Measurements from ENCODE around the gene GLYR1. TPM values are rescaled to one million over a fixed set of nuclear protein-coding genes. Genes with fewer than 3 reads are reported as not detected.
"Not testable (repeated sequence)": the region's sequence is repeated elsewhere in the genome, so short reads cannot be mapped to it uniquely, and the experiment has no call there.

GLYR1 gene
- total RNA-seq, 1 experiment from 2014 or later = 23.4 TPM

GRCh38 chr16:4787627-4788482, 59.2 kb downstream of the GLYR1 start, which contains the start of gene SEPTIN12:
Gene SEPTIN12, minus strand, starts transcription at chr16:4788345. Its CDS starts 700 bp downstream, at chr16:4787645.
- Histone ChIP-seq H4K20me1 (ENCODE audit: insufficient read depth, low read depth, low read length) (no peaks in the 10 kb centered on the region), H2AFZ (ENCODE audit: low read length) (no peak within 1 kb of the TSS), H3K36me3 (ENCODE audit: insufficient read depth, low read length) (no peaks in the 10 kb centered on the region), H3K4me3 (ENCODE audit: low read length) (no peak within 1 kb of the TSS), H3K79me2 (ENCODE audit: low read length) (no peaks in the 10 kb centered on the region), H3K27ac (ENCODE audit: low read length) (no peak within 1 kb of the TSS), H3K4me1 (ENCODE audit: low read length) (no peaks in the 10 kb centered on the region), H3K9me2 (replicated peaks; ENCODE audit: insufficient read depth, low read length) (no peaks in the 10 kb centered on the region), H3K27me3 (ENCODE audit: low read length) (no peaks in the 10 kb centered on the region), H3K9me3 (ENCODE audit: low read length) (no peaks in the 10 kb centered on the region), H3K4me2 (ENCODE audit: low read depth, low read length, poor library complexity, severe bottlenecking) (no peak within 1 kb of the TSS), H3K9ac (ENCODE audit: low read length) (no peak within 1 kb of the TSS)
- no peak for DNase-seq

- Histone ChIP-seq H3K9me2 (replicated peaks; ENCODE audit: insufficient read depth, low read length) (no peaks in the 10 kb centered on the region), H3K4me3 (ENCODE audit: low read length) (no peak overlapping the region), H3K9ac (ENCODE audit: low read length) (no peak overlapping the region), H3K27me3 (ENCODE audit: low read length) (no peaks in the 10 kb centered on the region), H3K27ac (ENCODE audit: low read length) (no peak overlapping the region), H4K20me1 (ENCODE audit: insufficient read depth, low read depth, low read length) (no peaks in the 10 kb centered on the region), H3K4me1 (ENCODE audit: low read length) (no peaks in the 10 kb centered on the region), H2AFZ (ENCODE audit: low read length) (no peak overlapping the region), H3K9me3 (ENCODE audit: low read length) (no peaks in the 10 kb centered on the region), H3K79me2 (ENCODE audit: low read length) (no peaks in the 10 kb centered on the region), H3K36me3 (ENCODE audit: insufficient read depth, low read length) (no peaks in the 10 kb centered on the region), H3K4me2 (ENCODE audit: low read depth, low read length, poor library complexity, severe bottlenecking) (no peak overlapping the region)
- DNase-seq = no peak
Observed at GRCh38 chr16:4787068-4787467, 60.0 kb downstream of the GLYR1 start.

GRCh38 chr16:4785758-4786433, 61.2 kb downstream of the GLYR1 start:
- Histone ChIP-seq H3K27ac (ENCODE audit: low read length) (no peak overlapping the region), H3K79me2 (ENCODE audit: low read length) (no peaks in the 10 kb centered on the region), H3K4me3 (ENCODE audit: low read length) (no peak overlapping the region), H3K9me3 (ENCODE audit: low read length) (no peaks in the 10 kb centered on the region), H3K36me3 (ENCODE audit: insufficient read depth, low read length) (no peaks in the 10 kb centered on the region), H4K20me1 (ENCODE audit: insufficient read depth, low read depth, low read length) (no peaks in the 10 kb centered on the region), H3K4me1 (ENCODE audit: low read length) (no peaks in the 10 kb centered on the region), H3K27me3 (ENCODE audit: low read length) (no peaks in the 10 kb centered on the region), H3K4me2 (ENCODE audit: low read depth, low read length, poor library complexity, severe bottlenecking) (no peak overlapping the region), H2AFZ (ENCODE audit: low read length) (no peak overlapping the region), H3K9ac (ENCODE audit: low read length) (no peak overlapping the region), H3K9me2 (replicated peaks; ENCODE audit: insufficient read depth, low read length) (no peaks in the 10 kb centered on the region)
- no peak for DNase-seq

- not testable (repeated sequence) for H4K20me1 ChIP-seq (ENCODE audit: insufficient read depth, low read depth, low read length); H3K27ac ChIP-seq (ENCODE audit: low read length); H3K4me2 ChIP-seq (ENCODE audit: low read depth, low read length, poor library complexity, severe bottlenecking); H2AFZ ChIP-seq (ENCODE audit: low read length); H3K9ac ChIP-seq (ENCODE audit: low read length); H3K4me1 ChIP-seq (ENCODE audit: low read length); H3K36me3 ChIP-seq (ENCODE audit: insufficient read depth, low read length); H3K4me3 ChIP-seq (ENCODE audit: low read length); H3K79me2 ChIP-seq (ENCODE audit: low read length); H3K9me3 ChIP-seq (ENCODE audit: low read length); H3K9me2 ChIP-seq (replicated peaks; ENCODE audit: insufficient read depth, low read length); H3K27me3 ChIP-seq (ENCODE audit: low read length); DNase-seq
Observed at GRCh38 chr16:4784444-4784987, 62.6 kb downstream of the GLYR1 start.

GRCh38 chr16:4783951-4784336, 63.1 kb downstream of the GLYR1 start:
- Histone ChIP-seq H4K20me1 (ENCODE audit: insufficient read depth, low read depth, low read length) (no peaks in the 10 kb centered on the region), H3K9ac (ENCODE audit: low read length) (no peak overlapping the region), H3K4me3 (ENCODE audit: low read length) (no peak overlapping the region), H2AFZ (ENCODE audit: low read length) (no peak overlapping the region), H3K36me3 (ENCODE audit: insufficient read depth, low read length) (no peaks in the 10 kb centered on the region), H3K27ac (ENCODE audit: low read length) (no peak overlapping the region), H3K27me3 (ENCODE audit: low read length) (no peaks in the 10 kb centered on the region), H3K4me2 (ENCODE audit: low read depth, low read length, poor library complexity, severe bottlenecking) (no peak overlapping the region), H3K9me3 (ENCODE audit: low read length) (no peaks in the 10 kb centered on the region), H3K9me2 (replicated peaks; ENCODE audit: insufficient read depth, low read length) (no peaks in the 10 kb centered on the region), H3K79me2 (ENCODE audit: low read length) (no peaks in the 10 kb centered on the region), H3K4me1 (ENCODE audit: low read length) (no peaks in the 10 kb centered on the region)
- no peak for DNase-seq

GRCh38 chr16:4783251-4783950, 63.7 kb downstream of the GLYR1 start:
- no peak overlapping the region for H3K27ac ChIP-seq (ENCODE audit: low read length)
- no peaks in the 10 kb centered on the region for H3K4me1 ChIP-seq (ENCODE audit: low read length)
- H3K4me3 ChIP-seq (ENCODE audit: low read length) = no peak overlapping the region
- H3K36me3 ChIP-seq (ENCODE audit: insufficient read depth, low read length) = no peaks in the 10 kb centered on the region
- H4K20me1 ChIP-seq (ENCODE audit: insufficient read depth, low read depth, low read length) = no peaks in the 10 kb centered on the region
- no peak overlapping the region for H3K4me2 ChIP-seq (ENCODE audit: low read depth, low read length, poor library complexity, severe bottlenecking)
- no peaks in the 10 kb centered on the region for H3K27me3 ChIP-seq (ENCODE audit: low read length)
- H3K9me3 ChIP-seq (ENCODE audit: low read length) = no peaks in the 10 kb centered on the region
- DNase-seq = no peak
- no peaks in the 10 kb centered on the region for H3K79me2 ChIP-seq (ENCODE audit: low read length)
- H3K9ac ChIP-seq (ENCODE audit: low read length) = no peak overlapping the region
- no peak overlapping the region for H2AFZ ChIP-seq (ENCODE audit: low read length)
- no peaks in the 10 kb centered on the region for H3K9me2 ChIP-seq (replicated peaks; ENCODE audit: insufficient read depth, low read length)

GRCh38 chr16:4780235-4780634, 66.9 kb downstream of the GLYR1 start:
- no peak overlapping the region for H3K4me2 ChIP-seq (ENCODE audit: low read depth, low read length, poor library complexity, severe bottlenecking)

GRCh38 chr16:4778050-4778392, 69.1 kb downstream of the GLYR1 start:
- no peaks in the 10 kb centered on the region for H3K9me3 ChIP-seq (ENCODE audit: low read length)
- H3K79me2 ChIP-seq (ENCODE audit: low read length) = no peaks in the 10 kb centered on the region
- H3K36me3 ChIP-seq (ENCODE audit: insufficient read depth, low read length) = no peaks in the 10 kb centered on the region
- H3K4me1 ChIP-seq (ENCODE audit: low read length) = no peaks in the 10 kb centered on the region
- no peaks in the 10 kb centered on the region for H3K27me3 ChIP-seq (ENCODE audit: low read length)
- no peaks in the 10 kb centered on the region for H4K20me1 ChIP-seq (ENCODE audit: insufficient read depth, low read depth, low read length)
- DNase-seq = no peak
- H3K4me2 ChIP-seq (ENCODE audit: low read depth, low read length, poor library complexity, severe bottlenecking) = no peak overlapping the region
- no peak overlapping the region for H3K27ac ChIP-seq (ENCODE audit: low read length)
- H3K9me2 ChIP-seq (replicated peaks; ENCODE audit: insufficient read depth, low read length) = no peaks in the 10 kb centered on the region
- H3K4me3 ChIP-seq (ENCODE audit: low read length) = no peak overlapping the region
- H3K9ac ChIP-seq (ENCODE audit: low read length) = no peak overlapping the region
- H2AFZ ChIP-seq (ENCODE audit: low read length) = no peak overlapping the region

More at GRCh38 chr16:4780235-4780634, 66.9 kb downstream of the GLYR1 start:
- Histone ChIP-seq H2AFZ (ENCODE audit: low read length) (no peak overlapping the region), H3K9ac (ENCODE audit: low read length) (no peak overlapping the region), H3K4me3 (ENCODE audit: low read length) (no peak overlapping the region), H4K20me1 (ENCODE audit: insufficient read depth, low read depth, low read length) (no peaks in the 10 kb centered on the region), H3K79me2 (ENCODE audit: low read length) (no peaks in the 10 kb centered on the region), H3K36me3 (ENCODE audit: insufficient read depth, low read length) (no peaks in the 10 kb centered on the region), H3K27ac (ENCODE audit: low read length) (no peak overlapping the region), H3K9me2 (replicated peaks; ENCODE audit: insufficient read depth, low read length) (no peaks in the 10 kb centered on the region), H3K4me1 (ENCODE audit: low read length) (no peaks in the 10 kb centered on the region), H3K9me3 (ENCODE audit: low read length) (no peaks in the 10 kb centered on the region), H3K27me3 (ENCODE audit: low read length) (no peaks in the 10 kb centered on the region)
- no peak for DNase-seq
